SK-N-SH (cell line): Measurements from ENCODE around the gene ZNF605. TPM values are rescaled to one million over a fixed set of nuclear protein-coding genes. Genes with fewer than 3 reads are reported as not detected.

Experiments used
- CTCF ChIA-PET: fragments of 300-600, 350-600 bp; formaldehyde crosslinking; extraction: SDS; loops from one replicate; lab custom pipeline; 2021; lab: Yijun Ruan, JAX
- POLR2A ChIA-PET: fragments of 350-600 bp; sonication (Branson Sonifier 250); formaldehyde crosslinking; extraction: SDS; loops from one replicate; lab custom pipeline; 2020; ENCODE audit warnings: antibody characterized with exemption, inconsistent platforms; lab: Yijun Ruan, JAX
- DNase-seq: peaks from one replicate; pipeline ENCODE4 v3.0.0; 2012
- H2AFZ ChIP-seq: fragments of 200-600 bp; sonication (generic); 2 replicates; pipeline ENCODE4 v1.8.1; 2016; ENCODE audit warnings: antibody characterized with exemption, mild to moderate bottlenecking, low read depth
- H3F3A ChIP-seq: fragments of 200-600 bp; sonication (generic); replicated peaks from 2 replicates; pipeline ENCODE3; 2016; ENCODE audit warnings: antibody characterized with exemption, mild to moderate bottlenecking; ENCODE audit not compliant: insufficient read depth
- H3K27ac ChIP-seq, 2 experiments: fragments of 200-500 bp in 1 of 2; fragments of 200-600 bp in 1 of 2; sonication (Bioruptor generic) in 1 of 2; sonication (generic), shearing (Covaris generic) in 1 of 2; 2 replicates each; pipeline versions ENCODE4 v1.5.1 to v1.6.1; 2014 to 2016; ENCODE audit warnings: low read depth in 2 of 2, inconsistent platforms in 1 of 2, low read length in 1 of 2, mild to moderate bottlenecking in 1 of 2, mixed read lengths in 1 of 2
- H3K27me3 ChIP-seq: fragments of 200-600 bp; sonication (generic), shearing (Covaris generic); 2 replicates; pipeline ENCODE4 v1.6.1; 2016; ENCODE audit warnings: mixed run types; ENCODE audit not compliant: insufficient read depth
- H3K36me3 ChIP-seq, 2 experiments: fragments of 200-500 bp in 1 of 2; fragments of 200-600 bp in 1 of 2; sonication (Bioruptor generic) in 1 of 2; sonication (generic) in 1 of 2; replicated peaks in 1 of 2; 2 replicates each; pipeline versions ENCODE3 to v1.5.1; 2014 to 2016; ENCODE audit warnings: low read length in 1 of 2, mild to moderate bottlenecking in 1 of 2; ENCODE audit not compliant: insufficient read depth in 2 of 2, control insufficient read depth in 1 of 2
- H3K4me1 ChIP-seq, 2 experiments: fragments of 200-500 bp in 1 of 2; fragments of 200-600 bp in 1 of 2; sonication (Bioruptor generic) in 1 of 2; sonication (generic), shearing (Covaris generic) in 1 of 2; 2 replicates each; pipeline versions ENCODE4 v1.5.1 to v1.6.1; 2014 to 2016; ENCODE audit warnings: low read depth in 1 of 2, low read length in 1 of 2, mixed run types in 1 of 2; ENCODE audit not compliant: insufficient read depth in 2 of 2, control insufficient read depth in 1 of 2
- H3K4me2 ChIP-seq: fragments of 200-600 bp; sonication (generic), shearing (Covaris generic); 2 replicates; pipeline ENCODE4 v1.6.1; 2017; ENCODE audit warnings: mixed run types
- H3K4me3 ChIP-seq, 2 experiments: fragments of 200-500 bp in 1 of 2; fragments of 200-600 bp in 1 of 2; sonication (Bioruptor generic) in 1 of 2; sonication (generic), shearing (Covaris generic) in 1 of 2; 2 replicates each; pipeline versions ENCODE4 v1.5.1 to v1.8.1; 2014 to 2016; ENCODE audit warnings: low read depth in 2 of 2, inconsistent platforms in 1 of 2, low read length in 1 of 2, mild to moderate bottlenecking in 1 of 2, mixed read lengths in 1 of 2, moderate library complexity in 1 of 2
- H3K79me2 ChIP-seq: fragments of 200-600 bp; sonication (generic); 2 replicates; pipeline ENCODE4 v1.8.1; 2017; ENCODE audit warnings: mild to moderate bottlenecking; ENCODE audit not compliant: insufficient read depth
- H3K9ac ChIP-seq: fragments of 200-600 bp; sonication (generic); 2 replicates; pipeline ENCODE4 v1.6.1; 2017; ENCODE audit warnings: mixed run types
- H3K9me2 ChIP-seq: fragments of 200-600 bp; sonication (generic); 2 replicates; pipeline ENCODE4 v1.6.1; 2017; ENCODE audit warnings: mixed run types
- H3K9me3 ChIP-seq: fragments of 200-600 bp; sonication (generic); 2 replicates; pipeline ENCODE4 v1.6.1; 2017; ENCODE audit warnings: mixed run types, mild to moderate bottlenecking, moderate library complexity
- H4K20me1 ChIP-seq: fragments of 200-600 bp; sonication (generic); 2 replicates; pipeline ENCODE4 v1.6.1; 2017; ENCODE audit warnings: mild to moderate bottlenecking, mixed run types; ENCODE audit not compliant: insufficient read depth
- FOXJ3 ChIP-seq: sonication (generic); formaldehyde crosslinking; IDR thresholded peaks from 2 replicates; pipeline ENCODE4 v1.5.1; 2020; ENCODE audit warnings: mild to moderate bottlenecking, missing genetic modification reagents
- GABPA ChIP-seq: IDR thresholded peaks from 2 replicates; pipeline ENCODE4 v1.4.0; 2012; ENCODE audit warnings: low read depth, mild to moderate bottlenecking
- GATA2 ChIP-seq: sonication (generic); formaldehyde crosslinking; IDR thresholded peaks from 2 replicates; pipeline ENCODE4 v1.5.0; 2020; ENCODE audit warnings: mild to moderate bottlenecking, missing genetic modification reagents
- JUND ChIP-seq: IDR thresholded peaks from 2 replicates; pipeline ENCODE4 v1.4.0; 2012
- NRF1 ChIP-seq: IDR thresholded peaks from 2 replicates; pipeline ENCODE4 v1.6.1; 2012; ENCODE audit warnings: low read depth, mild to moderate bottlenecking, low read length
- POLR2AphosphoS5 ChIP-seq: IDR thresholded peaks from 2 replicates; pipeline ENCODE4 v1.6.1; 2012; ENCODE audit warnings: low read depth, low read length
- RAD21 ChIP-seq: IDR thresholded peaks from 2 replicates; pipeline ENCODE4 v1.6.1; 2012; ENCODE audit warnings: mild to moderate bottlenecking, low read length
- RFX5 ChIP-seq: IDR thresholded peaks from 2 replicates; pipeline ENCODE4 v1.6.1; 2012; ENCODE audit warnings: mild to moderate bottlenecking, improper control_type of control experiment, low read length
- RXRA ChIP-seq: IDR thresholded peaks from 2 replicates; pipeline ENCODE4 v1.4.0; 2012; ENCODE audit warnings: low read depth, mild to moderate bottlenecking, borderline replicate concordance
- TEAD4 ChIP-seq: IDR thresholded peaks from 2 replicates; pipeline ENCODE4 v1.4.0; 2012; ENCODE audit warnings: mild to moderate bottlenecking, borderline replicate concordance; ENCODE audit not compliant: insufficient read depth
- YY1 ChIP-seq: IDR thresholded peaks from 2 replicates; pipeline ENCODE4 v1.4.0; 2012; ENCODE audit warnings: low read depth, mild to moderate bottlenecking
- WGBS: methylation state at CpG from one replicate; pipeline ENCODE4 v1.1.6; 2017; ENCODE audit warnings: low lambda C conversion rate; 5-methylcytosine and 5-hydroxymethylcytosine counted together
- polyA plus RNA-seq, 3 experiments: library from polyadenylated mRNA; depleted of rRNA; stranded (reverse); fragments of >200 nt; gene quantifications; 2 replicates each; pipeline ENCODE4 v1.2.3, GENCODE V29; 2012
- TF ChIP-seq, protein P1 (sequence below): fragments of 150-350 bp; IDR thresholded peaks from 2 replicates; pipeline ENCODE4 v1.6.1; 2017; ENCODE audit warnings: antibody characterized with exemption, low read length, low read depth, borderline replicate concordance
- TF ChIP-seq, protein P2 (sequence below): IDR thresholded peaks from 2 replicates; pipeline ENCODE4 v1.6.1; 2012; ENCODE audit warnings: mild to moderate bottlenecking, low read depth, low read length, moderate library complexity
- TF ChIP-seq, protein P3 (sequence below): IDR thresholded peaks from 2 replicates; pipeline ENCODE4 v1.4.0; 2012; ENCODE audit warnings: low read depth, borderline replicate concordance
- TF ChIP-seq, protein P4 (sequence below): fragments of 200-600 bp; sonication (generic); IDR thresholded peaks from 2 replicates; pipeline ENCODE4 v1.6.1; 2017; ENCODE audit warnings: antibody characterized with exemption, mild to moderate bottlenecking, moderate library complexity

Gene ZNF605
- polyA plus RNA-seq, 1 of the 3 experiments (the other 2 are of a cell fraction): 4.0 TPM

- CTCF ChIA-PET: no interaction called here
- POLR2A ChIA-PET: no interaction called here
- Histone ChIP-seq H3K27ac (no peak overlapping the region), H3K79me2 (peaks cover 31% of the 10 kb centered on the region), H4K20me1 (no peaks in the 10 kb centered on the region), H3F3A (peaks cover 3% of the 10 kb centered on the region), H3K9me2 (no peaks in the 10 kb centered on the region), H3K27me3 (no peaks in the 10 kb centered on the region), H2AFZ (no peak overlapping the region), H3K4me1 (no peaks in the 10 kb centered on the region)
- no peak for DNase-seq
- TF ChIP-seq RFX5 (no peak), RAD21 (no peak), FOXJ3 (CRISPR knock-in tag) (no peak), POLR2AphosphoS5 (no peak), RXRA (no peak), TEAD4 (no peak), GATA2 (CRISPR knock-in tag) (no peak), YY1 (no peak), JUND (no peak), GABPA (no peak), NRF1 (no peak)
- TF ChIP-seq, protein P1, sequence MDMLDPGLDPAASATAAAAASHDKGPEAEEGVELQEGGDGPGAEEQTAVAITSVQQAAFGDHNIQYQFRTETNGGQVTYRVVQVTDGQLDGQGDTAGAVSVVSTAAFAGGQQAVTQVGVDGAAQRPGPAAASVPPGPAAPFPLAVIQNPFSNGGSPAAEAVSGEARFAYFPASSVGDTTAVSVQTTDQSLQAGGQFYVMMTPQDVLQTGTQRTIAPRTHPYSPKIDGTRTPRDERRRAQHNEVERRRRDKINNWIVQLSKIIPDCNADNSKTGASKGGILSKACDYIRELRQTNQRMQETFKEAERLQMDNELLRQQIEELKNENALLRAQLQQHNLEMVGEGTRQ: no peak
- TF ChIP-seq, protein P2, sequence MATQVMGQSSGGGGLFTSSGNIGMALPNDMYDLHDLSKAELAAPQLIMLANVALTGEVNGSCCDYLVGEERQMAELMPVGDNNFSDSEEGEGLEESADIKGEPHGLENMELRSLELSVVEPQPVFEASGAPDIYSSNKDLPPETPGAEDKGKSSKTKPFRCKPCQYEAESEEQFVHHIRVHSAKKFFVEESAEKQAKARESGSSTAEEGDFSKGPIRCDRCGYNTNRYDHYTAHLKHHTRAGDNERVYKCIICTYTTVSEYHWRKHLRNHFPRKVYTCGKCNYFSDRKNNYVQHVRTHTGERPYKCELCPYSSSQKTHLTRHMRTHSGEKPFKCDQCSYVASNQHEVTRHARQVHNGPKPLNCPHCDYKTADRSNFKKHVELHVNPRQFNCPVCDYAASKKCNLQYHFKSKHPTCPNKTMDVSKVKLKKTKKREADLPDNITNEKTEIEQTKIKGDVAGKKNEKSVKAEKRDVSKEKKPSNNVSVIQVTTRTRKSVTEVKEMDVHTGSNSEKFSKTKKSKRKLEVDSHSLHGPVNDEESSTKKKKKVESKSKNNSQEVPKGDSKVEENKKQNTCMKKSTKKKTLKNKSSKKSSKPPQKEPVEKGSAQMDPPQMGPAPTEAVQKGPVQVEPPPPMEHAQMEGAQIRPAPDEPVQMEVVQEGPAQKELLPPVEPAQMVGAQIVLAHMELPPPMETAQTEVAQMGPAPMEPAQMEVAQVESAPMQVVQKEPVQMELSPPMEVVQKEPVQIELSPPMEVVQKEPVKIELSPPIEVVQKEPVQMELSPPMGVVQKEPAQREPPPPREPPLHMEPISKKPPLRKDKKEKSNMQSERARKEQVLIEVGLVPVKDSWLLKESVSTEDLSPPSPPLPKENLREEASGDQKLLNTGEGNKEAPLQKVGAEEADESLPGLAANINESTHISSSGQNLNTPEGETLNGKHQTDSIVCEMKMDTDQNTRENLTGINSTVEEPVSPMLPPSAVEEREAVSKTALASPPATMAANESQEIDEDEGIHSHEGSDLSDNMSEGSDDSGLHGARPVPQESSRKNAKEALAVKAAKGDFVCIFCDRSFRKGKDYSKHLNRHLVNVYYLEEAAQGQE: no peak
- TF ChIP-seq, protein P3, sequence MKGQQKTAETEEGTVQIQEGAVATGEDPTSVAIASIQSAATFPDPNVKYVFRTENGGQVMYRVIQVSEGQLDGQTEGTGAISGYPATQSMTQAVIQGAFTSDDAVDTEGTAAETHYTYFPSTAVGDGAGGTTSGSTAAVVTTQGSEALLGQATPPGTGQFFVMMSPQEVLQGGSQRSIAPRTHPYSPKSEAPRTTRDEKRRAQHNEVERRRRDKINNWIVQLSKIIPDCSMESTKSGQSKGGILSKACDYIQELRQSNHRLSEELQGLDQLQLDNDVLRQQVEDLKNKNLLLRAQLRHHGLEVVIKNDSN: no peak
- TF ChIP-seq, protein P4, sequence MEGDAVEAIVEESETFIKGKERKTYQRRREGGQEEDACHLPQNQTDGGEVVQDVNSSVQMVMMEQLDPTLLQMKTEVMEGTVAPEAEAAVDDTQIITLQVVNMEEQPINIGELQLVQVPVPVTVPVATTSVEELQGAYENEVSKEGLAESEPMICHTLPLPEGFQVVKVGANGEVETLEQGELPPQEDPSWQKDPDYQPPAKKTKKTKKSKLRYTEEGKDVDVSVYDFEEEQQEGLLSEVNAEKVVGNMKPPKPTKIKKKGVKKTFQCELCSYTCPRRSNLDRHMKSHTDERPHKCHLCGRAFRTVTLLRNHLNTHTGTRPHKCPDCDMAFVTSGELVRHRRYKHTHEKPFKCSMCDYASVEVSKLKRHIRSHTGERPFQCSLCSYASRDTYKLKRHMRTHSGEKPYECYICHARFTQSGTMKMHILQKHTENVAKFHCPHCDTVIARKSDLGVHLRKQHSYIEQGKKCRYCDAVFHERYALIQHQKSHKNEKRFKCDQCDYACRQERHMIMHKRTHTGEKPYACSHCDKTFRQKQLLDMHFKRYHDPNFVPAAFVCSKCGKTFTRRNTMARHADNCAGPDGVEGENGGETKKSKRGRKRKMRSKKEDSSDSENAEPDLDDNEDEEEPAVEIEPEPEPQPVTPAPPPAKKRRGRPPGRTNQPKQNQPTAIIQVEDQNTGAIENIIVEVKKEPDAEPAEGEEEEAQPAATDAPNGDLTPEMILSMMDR: no peak
- TF ChIP-seq, all 33 proteins: peak for 0
- no peaks in the 10 kb centered on the region for H3K9me3 ChIP-seq
- no peak overlapping the region for H3K4me3 ChIP-seq
- WGBS: 94% methylated on average over 12 of the region's 12 CpGs
- no peak overlapping the region for H3K9ac ChIP-seq
- H3K36me3 ChIP-seq: peaks cover 55 to 61% of the 10 kb centered on the region in 2 experiments
- H3K4me2 ChIP-seq: no peak overlapping the region
Measured at GRCh38 chr12:132872975-132873421, 83.1 kb downstream of the ZNF605 start.
